SU-DHL-6 (cell line): ENCODE results near the gene KRTAP10-4.

Experiments used
- H2AFZ ChIP-seq: fragments of 200-600 bp; sonication (generic); 2 replicates; pipeline ENCODE4 v1.6.1; 2014; ENCODE audit warnings: low read depth, mild to moderate bottlenecking, moderate library complexity, mixed read lengths, antibody characterized with exemption, low read length; ENCODE audit not compliant: severe bottlenecking
- H3F3A ChIP-seq: fragments of 200-600 bp; shearing (Covaris generic); 2 replicates; pipeline ENCODE4 v1.6.0; 2016; ENCODE audit warnings: antibody characterized with exemption, mild to moderate bottlenecking; ENCODE audit not compliant: insufficient read depth
- H3K27ac ChIP-seq: fragments of 200-600 bp; sonication (generic); 2 replicates; pipeline ENCODE4 v1.5.1; 2016; ENCODE audit warnings: low read depth, mild to moderate bottlenecking, low read length, moderate library complexity, mixed read lengths
- H3K27me3 ChIP-seq: fragments of 200-600 bp; sonication (generic), shearing (Covaris generic); 2 replicates; pipeline ENCODE4 v1.6.0; 2014; ENCODE audit warnings: mild to moderate bottlenecking, low read length
- H3K36me3 ChIP-seq: fragments of 200-600 bp; sonication (generic); 2 replicates; pipeline ENCODE4 v1.6.1; 2014; ENCODE audit warnings: mild to moderate bottlenecking, low read length, mixed read lengths
- H3K4me2 ChIP-seq: fragments of 300-600, 200-600 bp; shearing (Covaris generic), sonication (generic); 2 replicates; pipeline ENCODE4 v1.6.0; 2014; ENCODE audit warnings: low read length, low read depth, mild to moderate bottlenecking; ENCODE audit not compliant: poor library complexity, severe bottlenecking
- H3K4me3 ChIP-seq: fragments of 200-600 bp; sonication (generic); 2 replicates; pipeline ENCODE4 v1.5.1; 2014; ENCODE audit warnings: antibody characterized with exemption, low read length, mild to moderate bottlenecking, mixed read lengths; ENCODE audit not compliant: insufficient read depth, poor library complexity, severe bottlenecking
- H3K79me2 ChIP-seq: fragments of 200-600 bp; sonication (generic); 2 replicates; pipeline ENCODE4 v1.6.1; 2014; ENCODE audit warnings: mild to moderate bottlenecking, low read length, moderate library complexity; ENCODE audit not compliant: insufficient read depth
- H3K9ac ChIP-seq: fragments of 200-600 bp; sonication (generic); 2 replicates; pipeline ENCODE4 v1.7.0; 2014; ENCODE audit warnings: mild to moderate bottlenecking, low read length
- H3K9me2 ChIP-seq: fragments of 200-600 bp; sonication (generic); replicated peaks from 2 replicates; pipeline ENCODE4 v1.6.1; 2014; ENCODE audit warnings: low read length; ENCODE audit not compliant: insufficient read depth
- H3K9me3 ChIP-seq: fragments of 200-600 bp; sonication (generic); 2 replicates; pipeline ENCODE4 v1.6.1; 2014; ENCODE audit warnings: low read length, mixed read lengths; ENCODE audit not compliant: insufficient read depth
- H4K20me1 ChIP-seq: fragments of 200-600 bp; sonication (generic); 2 replicates; pipeline ENCODE4 v1.6.1; 2014; ENCODE audit warnings: low read depth, mild to moderate bottlenecking, antibody characterized with exemption, low read length, moderate library complexity, mixed read lengths
- CTCF ChIP-seq: fragments of 200-600 bp; sonication (generic); IDR thresholded peaks from one replicate; pipeline ENCODE4 v1.5.1; 2017; ENCODE audit warnings: antibody characterized with exemption, mild to moderate bottlenecking, low read length, moderate library complexity; ENCODE audit not compliant: insufficient read depth, poor library complexity, severe bottlenecking
- EZH2phosphoT487 ChIP-seq: fragments of 200-600 bp; sonication (generic), shearing (Covaris generic); conservative IDR thresholded peaks from 2 replicates; pipeline ENCODE4 v1.6.1; 2018; ENCODE audit warnings: mild to moderate bottlenecking, antibody characterized with exemption, low read length, moderate library complexity, mixed read lengths

The KRTAP10-4 gene

DNA sequence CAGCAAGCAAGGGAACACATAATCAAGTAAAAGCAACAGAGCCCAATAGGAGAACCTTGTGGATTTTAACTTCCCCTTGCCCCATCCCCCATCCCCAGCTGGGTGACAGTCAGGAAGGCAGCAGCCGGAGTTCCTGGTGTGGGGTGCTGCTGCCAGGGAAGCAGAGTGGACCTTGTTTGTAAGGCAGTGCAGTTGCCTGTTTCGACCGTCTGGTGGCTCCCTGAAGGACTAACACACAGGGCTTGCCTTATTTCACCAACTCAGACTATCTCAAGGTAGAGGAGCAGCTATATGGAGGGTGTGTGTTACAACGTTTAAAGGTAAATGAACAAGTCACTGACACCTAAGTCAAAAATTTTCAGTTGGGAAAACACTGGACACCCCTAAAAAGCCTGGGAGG is 45.0 kb downstream of the KRTAP10-4 start:
- Histone ChIP-seq H3K79me2 (no peaks in the 10 kb centered on the region), H3K27me3 (no peaks in the 10 kb centered on the region), H3K9me3 (no peaks in the 10 kb centered on the region; the same call in 1 of the 2 replicates), H3K9me2 (no peaks in the 10 kb centered on the region), H3K36me3 (no peaks in the 10 kb centered on the region), H4K20me1 (no peaks in the 10 kb centered on the region), H3K4me3 (no peak overlapping the region), H3K9ac (no peak overlapping the region), H3F3A (no peaks in the 10 kb centered on the region), H3K4me2 (peak overlapping the region; percentile 13), H2AFZ (peak overlapping the region; percentile 55), H3K27ac (peak overlapping the region; percentile 10; the same call in 1 of the 2 replicates)
- TF ChIP-seq CTCF (peak; percentile 13), EZH2phosphoT487 (no peak)

DNA sequence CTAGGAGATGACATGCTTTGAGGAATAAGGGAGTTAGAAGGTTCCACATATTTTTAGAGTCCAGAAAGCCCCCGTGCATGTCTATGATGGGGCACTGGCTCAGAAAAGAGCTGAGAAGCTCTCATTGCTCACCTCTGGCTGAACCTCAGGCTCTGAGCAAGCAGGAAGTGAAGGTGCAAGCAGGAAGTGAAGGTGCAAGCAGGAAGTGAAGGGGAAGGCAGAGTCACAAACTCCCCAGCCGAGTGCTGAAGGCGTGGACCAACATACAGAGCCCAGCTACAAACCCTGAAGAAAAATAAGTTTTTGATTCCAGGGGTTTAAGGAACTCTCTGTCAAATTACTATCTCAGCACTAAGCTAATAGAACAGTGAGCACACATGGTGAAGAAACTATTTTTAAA is 45.4 kb downstream of the KRTAP10-4 start:
- Histone ChIP-seq H3K36me3 (no peaks in the 10 kb centered on the region), H3K4me3 (no peak overlapping the region), H3K27me3 (no peaks in the 10 kb centered on the region), H3K9ac (no peak overlapping the region), H3K9me2 (no peaks in the 10 kb centered on the region), H3K79me2 (no peaks in the 10 kb centered on the region), H3F3A (no peaks in the 10 kb centered on the region), H2AFZ (peak overlapping the region; percentile 55), H4K20me1 (no peaks in the 10 kb centered on the region), H3K27ac (peak overlapping the region; percentile 10; the same call in 1 of the 2 replicates), H3K9me3 (peaks cover under 1% of the 10 kb centered on the region; the same call in 1 of the 2 replicates), H3K4me2 (peak overlapping the region; percentile 13)
- TF ChIP-seq EZH2phosphoT487 (no peak), CTCF (no peak)

- no peaks in the 10 kb centered on the region for H3K79me2 ChIP-seq
- H3K4me2 ChIP-seq: no peak overlapping the region
- H3K27ac ChIP-seq: no peak overlapping the region
- H3K36me3 ChIP-seq: no peaks in the 10 kb centered on the region
- no peaks in the 10 kb centered on the region for H3F3A ChIP-seq
- TF ChIP-seq EZH2phosphoT487: no peak
- TF ChIP-seq CTCF: no peak
- no peak overlapping the region for H2AFZ ChIP-seq
- no peak overlapping the region for H3K4me3 ChIP-seq
- no peaks in the 10 kb centered on the region for H3K27me3 ChIP-seq
- H4K20me1 ChIP-seq: no peaks in the 10 kb centered on the region
- H3K9me3 ChIP-seq: peaks cover 10% of the 10 kb centered on the region; the same call in 1 of the 2 replicates
- no peak overlapping the region for H3K9ac ChIP-seq
- no peaks in the 10 kb centered on the region for H3K9me2 ChIP-seq
These were observed 46.4 kb downstream of the KRTAP10-4 start for GRCh38 chr21:44619886-44620285.

GRCh38 chr21:44623575-44623974 is 50.0 kb downstream of the KRTAP10-4 start:
- Histone ChIP-seq H4K20me1 (no peaks in the 10 kb centered on the region), H3K9me2 (no peaks in the 10 kb centered on the region), H3F3A (no peaks in the 10 kb centered on the region), H2AFZ (no peak overlapping the region), H3K27me3 (no peaks in the 10 kb centered on the region), H3K4me2 (no peak overlapping the region), H3K9ac (no peak overlapping the region), H3K4me3 (no peak overlapping the region), H3K79me2 (no peaks in the 10 kb centered on the region), H3K36me3 (no peaks in the 10 kb centered on the region), H3K9me3 (peaks cover 14% of the 10 kb centered on the region; the same call in 1 of the 2 replicates), H3K27ac (no peak overlapping the region)
- TF ChIP-seq EZH2phosphoT487 (no peak), CTCF (no peak)
